HG03469 (cell line): Measurements from ENCODE around the gene RXFP2.

Experiments used
- ATAC-seq: cut with Tn5 transposase; IDR thresholded peaks from one replicate; pipeline ENCODE4 v1.9.1; 2021; ENCODE audit warnings: mild to moderate bottlenecking, moderate library complexity, moderate number of reproducible peaks; ENCODE audit not compliant: unreplicated experiment

RXFP2 gene

GRCh38 chr13:31739226-31739625, at the start of gene RXFP2:
RXFP2 (plus strand) TSS chr13:31739526; CDS start chr13:31739613, 87 bp downstream.
- no peak for ATAC-seq

GRCh38 chr13:31697290-31697689, 42.0 kb upstream of the RXFP2 start:
- no peak for ATAC-seq

- ATAC-seq: no peak
These were observed 39.7 kb upstream of the RXFP2 start for GRCh38 chr13:31699650-31700049.

- no peak for ATAC-seq
These were observed 35.5 kb upstream of the RXFP2 start for GRCh38 chr13:31703780-31704179.

- ATAC-seq: no peak
These were observed 33.2 kb upstream of the RXFP2 start for GRCh38 chr13:31706105-31706504.

- ATAC-seq: no peak
These were observed 21.7 kb upstream of the RXFP2 start for GRCh38 chr13:31717583-31717982.

- no peak for ATAC-seq
These were observed 20.1 kb upstream of the RXFP2 start for GRCh38 chr13:31719214-31719613.

- ATAC-seq: no peak
These were observed 16.7 kb upstream of the RXFP2 start for GRCh38 chr13:31722673-31723072.

- no peak for ATAC-seq
These were observed 13.5 kb upstream of the RXFP2 start for GRCh38 chr13:31725841-31726240.

GRCh38 chr13:31731921-31732320, 7.4 kb upstream of the RXFP2 start:
- no peak for ATAC-seq

- ATAC-seq: no peak
These were observed 6.3 kb upstream of the RXFP2 start for GRCh38 chr13:31733066-31733465.

GRCh38 chr13:31733647-31734046, 5.7 kb upstream of the RXFP2 start:
- ATAC-seq: no peak

GRCh38 chr13:31742097-31742734, 2.9 kb downstream of the RXFP2 start:
- ATAC-seq: peak; percentile 82

- ATAC-seq: no peak
These were observed 8.0 kb downstream of the RXFP2 start for GRCh38 chr13:31747291-31747690.

GRCh38 chr13:31747966-31748365, 8.6 kb downstream of the RXFP2 start:
- ATAC-seq: no peak

- no peak for ATAC-seq
These were observed 10.6 kb downstream of the RXFP2 start for GRCh38 chr13:31749929-31750328.

- no peak for ATAC-seq
These were observed 15.9 kb downstream of the RXFP2 start for GRCh38 chr13:31755211-31755610.

- ATAC-seq: no peak
These were observed 16.5 kb downstream of the RXFP2 start for GRCh38 chr13:31755803-31756212.

GRCh38 chr13:31756346-31756745, 17.0 kb downstream of the RXFP2 start:
- ATAC-seq: no peak

- ATAC-seq: no peak
These were observed 22.6 kb downstream of the RXFP2 start for GRCh38 chr13:31761951-31762350.

- no peak for ATAC-seq
These were observed 25.2 kb downstream of the RXFP2 start for GRCh38 chr13:31764556-31764955.

- ATAC-seq: no peak
These were observed 25.9 kb downstream of the RXFP2 start for GRCh38 chr13:31765138-31765785.
